Stomach (tissue), 9 donors: ENCODE results near the gene RPL6. TPM values are rescaled to one million over a fixed set of nuclear protein-coding genes. Genes with fewer than 3 reads are reported as not detected.

Source experiments
- DNase-seq, 2 donors: peaks; one replicate each; pipeline versions ENCODE4 v3.0.0 to v3.0.0-alpha.2; 2013 to 2019
- H3K27ac ChIP-seq, 5 donors: fragments of 200-600 bp in 4 of 5; sonication (generic) in 4 of 5; one replicate each; pipeline ENCODE4 v1.5.1; 2013 to 2019; ENCODE audit warnings: mild to moderate bottlenecking in 1 of 5, moderate library complexity in 1 of 5
- H3K27me3 ChIP-seq, 3 donors: fragments of 200-600 bp; sonication (generic); one replicate each; pipeline ENCODE4 v1.5.1; 2017 to 2019; ENCODE audit warnings: mixed run types in 1 of 3
- H3K36me3 ChIP-seq, 4 donors: fragments of 200-600 bp; sonication (generic); 1 replicate in 3 of 4; 2 replicates in 1 of 4; pipeline ENCODE4 v1.5.1; 2016 to 2019
- H3K4me1 ChIP-seq, 4 donors: fragments of 200-600 bp; sonication (generic); one replicate each; pipeline ENCODE4 v1.5.1; 2016 to 2019
- H3K4me3 ChIP-seq, 4 donors: fragments of 200-600 bp; sonication (generic) in 3 of 4; one replicate each; pipeline ENCODE4 v1.5.1; 2016 to 2019; ENCODE audit warnings: mild to moderate bottlenecking in 1 of 4
- H3K9me3 ChIP-seq, 4 donors: fragments of 200-600 bp; sonication (generic); one replicate each; pipeline ENCODE4 v1.5.1; 2016 to 2019
- CTCF ChIP-seq, 7 experiments: fragments of 450-650 bp in 4 of 7; fragments of 200-600 bp in 3 of 7; sonication (generic) in 3 of 7; IDR thresholded peaks; one replicate each; pipeline ENCODE4 v1.5.1; 2016 to 2019; ENCODE audit warnings: antibody characterized with exemption in 7 of 7, control low read depth in 2 of 7, mild to moderate bottlenecking in 1 of 7
- EP300 ChIP-seq: sonication (generic); formaldehyde crosslinking; IDR thresholded peaks from one replicate; pipeline ENCODE4 v1.6.1; 2017; ENCODE audit warnings: antibody characterized with exemption
- POLR2A ChIP-seq, 4 donors: fragments of 450-650 bp; IDR thresholded peaks; one replicate each; pipeline ENCODE4 v1.6.1; 2016; ENCODE audit warnings: antibody characterized with exemption in 4 of 4, control low read depth in 2 of 4, mild to moderate bottlenecking in 1 of 4, moderate library complexity in 1 of 4
- POLR2AphosphoS5 ChIP-seq, 3 donors: sonication (generic); formaldehyde crosslinking; IDR thresholded peaks; one replicate each; pipeline ENCODE4 v1.6.1; 2016; ENCODE audit warnings: antibody characterized with exemption in 3 of 3
- WGBS, 5 donors: extraction: QIAGEN DNeasy Blood & Tissue Kit in 3 of 5; methylation state at CpG; one replicate each; pipeline versions ENCODE4 v1.1.5 to v1.1.7; 2013 to 2018; 5-methylcytosine and 5-hydroxymethylcytosine counted together
- intact Hi-C: fragments of 100-400 bp; cut with DNase I; formaldehyde crosslinking; loops from one replicate; pipeline ENCODE4 v1.15.1; 2023; ENCODE audit warnings: low total_unique reads
- polyA plus RNA-seq, 3 donors: library from polyadenylated mRNA; stranded (reverse); fragments of 200-250 nt; gene quantifications; one replicate each; pipeline ENCODE4 v1.2.3, GENCODE V29; 2013
- total RNA-seq, 5 donors: library from RNA; depleted of rRNA; stranded (reverse); fragments of >200 nt; gene quantifications; one replicate each; pipeline versions ENCODE4 v1.1.0 to v1.2.3, GENCODE V29; 2014 to 2016
- donor health status: healthy with polysubstance abuse.
- donor health status: Bipolar disorder and iron deficiency.
- donor health status: healthy.

The RPL6 gene
- total and polyA plus RNA-seq, 8 donors = 479 to 3,271 (median 1,070) TPM

- Histone ChIP-seq H3K27ac (no peak overlapping the region), H3K4me1 (peaks cover 7 to 44% (median 17%) of the 10 kb centered on the region in 4 donors), H3K9me3 (no peaks in the 10 kb centered on the region), H3K27me3 (no peaks in the 10 kb centered on the region), H3K36me3 (peaks cover 0 to 2% (median 0%) of the 10 kb centered on the region in 4 donors), H3K4me3 (no peak overlapping the region)
- intact Hi-C loops = no loop called here
- no peak for TF ChIP-seq POLR2A (IDR thresholded peaks at IDR 0.05)
- no peak for TF ChIP-seq POLR2AphosphoS5 (IDR thresholded peaks at IDR 0.05)
- TF ChIP-seq CTCF (IDR thresholded peaks at IDR 0.05) = no peak
- TF ChIP-seq EP300 = no peak
- DNase-seq = no peak
- WGBS, 5 donors = 18 to 33% (median 31%) methylated on average over 1 of the region's 1 CpG
These were observed 39.2 kb downstream of the RPL6 start for GRCh38 chr12:112370199-112370598.

GRCh38 chr12:112368856-112369255, 40.5 kb downstream of the RPL6 start:
- DNase-seq = no peak
- intact Hi-C loops = no loop called here
- TF ChIP-seq EP300 (no peak), CTCF (IDR thresholded peaks at IDR 0.05) (no peak), POLR2AphosphoS5 (IDR thresholded peaks at IDR 0.05) (no peak), POLR2A (IDR thresholded peaks at IDR 0.05) (no peak)
- Histone ChIP-seq H3K9me3 (no peaks in the 10 kb centered on the region), H3K27me3 (no peaks in the 10 kb centered on the region), H3K4me3 (no peak overlapping the region), H3K4me1 (peaks cover 7 to 44% (median 17%) of the 10 kb centered on the region in 4 donors), H3K36me3 (no peaks in the 10 kb centered on the region), H3K27ac (no peak overlapping the region)
- WGBS, 5 donors = 59 to 79% (median 63%) methylated on average over 6 of the region's 6 CpGs

- Histone ChIP-seq H3K27ac (no peak overlapping the region), H3K4me3 (no peak overlapping the region), H3K9me3 (no peaks in the 10 kb centered on the region), H3K4me1 (peaks cover 7 to 39% (median 17%) of the 10 kb centered on the region in 4 donors), H3K27me3 (no peaks in the 10 kb centered on the region), H3K36me3 (no peaks in the 10 kb centered on the region)
- intact Hi-C loops = no loop called here
- DNase-seq = no peak
- no peak for TF ChIP-seq POLR2A (IDR thresholded peaks at IDR 0.05)
- no peak for TF ChIP-seq POLR2AphosphoS5 (IDR thresholded peaks at IDR 0.05)
- no peak for TF ChIP-seq EP300
- no peak for TF ChIP-seq CTCF (IDR thresholded peaks at IDR 0.05)
- WGBS, 5 donors = 68 to 85% (median 76%) methylated on average over 3 of the region's 3 CpGs
These were observed 41.4 kb downstream of the RPL6 start for GRCh38 chr12:112367965-112368364.

- no peak for DNase-seq
- Histone ChIP-seq H3K4me1 (peaks cover 0 to under 1% (median 0%) of the 10 kb centered on the region in 4 donors), H3K27me3 (no peaks in the 10 kb centered on the region), H3K4me3 (no peak overlapping the region), H3K27ac (no peak overlapping the region), H3K9me3 (no peaks in the 10 kb centered on the region), H3K36me3 (no peaks in the 10 kb centered on the region)
- intact Hi-C loops = no loop called here
- TF ChIP-seq POLR2AphosphoS5 (IDR thresholded peaks at IDR 0.05) = no peak
- WGBS, 5 donors = 92 to 99% (median 98%) methylated on average over 3 of the region's 3 CpGs
These were observed 47.1 kb downstream of the RPL6 start for GRCh38 chr12:112362310-112362709.

- intact Hi-C loops = no loop called here
- Histone ChIP-seq H3K4me3 (no peak overlapping the region), H3K27ac (no peak overlapping the region), H3K36me3 (no peaks in the 10 kb centered on the region), H3K9me3 (no peaks in the 10 kb centered on the region), H3K27me3 (no peaks in the 10 kb centered on the region), H3K4me1 (no peaks in the 10 kb centered on the region)
- DNase-seq = no peak
- TF ChIP-seq CTCF (IDR thresholded peaks at IDR 0.05) (no peak), POLR2A (IDR thresholded peaks at IDR 0.05) (no peak), EP300 (no peak), POLR2AphosphoS5 (IDR thresholded peaks at IDR 0.05) (no peak)
- 83 to 99% (median 90%) methylated on average over 4 of the region's 4 CpGs for whole genome bisulfite sequencing, 5 donors
These were observed 48.1 kb downstream of the RPL6 start for GRCh38 chr12:112361271-112361670.
